ENCODE measurements around the gene PITPNC1. TPM values are rescaled to one million over a fixed set of nuclear protein-coding genes. Genes with fewer than 3 reads are reported as not detected.

The PITPNC1 gene
- total and polyA plus RNA-seq, 2 of the 13 experiments (the other 11 are each of a cell fraction or from before 2014, with no cell fraction given), result 4.1 to 5.7 TPM

DNA sequence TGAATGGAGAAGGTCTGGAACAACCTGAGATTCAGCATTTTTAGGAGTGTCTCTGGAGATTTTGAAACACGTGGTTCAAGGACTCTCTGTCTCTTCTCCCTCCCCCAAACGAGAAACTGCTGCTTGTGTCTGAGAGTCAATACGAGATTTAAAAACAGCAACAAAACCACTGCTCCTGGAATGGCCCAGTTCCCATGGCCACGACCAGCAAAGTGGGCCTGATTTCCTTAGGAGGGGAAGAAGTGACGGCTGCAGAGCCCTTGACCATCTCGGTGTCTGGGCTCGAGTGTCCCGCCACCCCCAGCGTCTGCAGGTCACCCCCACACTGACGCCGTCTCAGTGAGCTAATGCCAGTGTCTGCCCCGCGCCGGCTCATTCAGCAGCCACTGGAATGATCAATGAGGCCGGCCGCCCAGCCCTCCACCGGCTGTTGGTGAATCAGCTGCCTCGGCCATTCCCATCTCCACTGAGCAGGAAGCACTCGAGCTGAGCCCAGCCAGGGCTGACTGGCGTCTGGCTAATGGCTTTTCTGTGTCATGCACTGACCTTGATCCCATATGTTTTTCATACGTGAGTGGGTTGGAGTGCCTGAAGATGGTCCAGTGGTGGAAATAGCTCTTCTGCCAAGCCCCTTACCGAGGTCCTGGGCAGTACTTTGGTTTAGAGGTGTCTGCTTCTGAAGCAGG lies 151.8 kb downstream of the PITPNC1 start (continued):
- TF ChIP-seq ZFP36L2 (CRISPR knock-in tag; IDR thresholded peaks at IDR 0.05), result no peak
- TF ChIP-seq, protein P1, sequence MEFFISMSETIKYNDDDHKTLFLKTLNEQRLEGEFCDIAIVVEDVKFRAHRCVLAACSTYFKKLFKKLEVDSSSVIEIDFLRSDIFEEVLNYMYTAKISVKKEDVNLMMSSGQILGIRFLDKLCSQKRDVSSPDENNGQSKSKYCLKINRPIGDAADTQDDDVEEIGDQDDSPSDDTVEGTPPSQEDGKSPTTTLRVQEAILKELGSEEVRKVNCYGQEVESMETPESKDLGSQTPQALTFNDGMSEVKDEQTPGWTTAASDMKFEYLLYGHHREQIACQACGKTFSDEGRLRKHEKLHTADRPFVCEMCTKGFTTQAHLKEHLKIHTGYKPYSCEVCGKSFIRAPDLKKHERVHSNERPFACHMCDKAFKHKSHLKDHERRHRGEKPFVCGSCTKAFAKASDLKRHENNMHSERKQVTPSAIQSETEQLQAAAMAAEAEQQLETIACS (CRISPR knock-in tag; IDR thresholded peaks at IDR 0.05), result no peak
- TF ChIP-seq, protein P2, sequence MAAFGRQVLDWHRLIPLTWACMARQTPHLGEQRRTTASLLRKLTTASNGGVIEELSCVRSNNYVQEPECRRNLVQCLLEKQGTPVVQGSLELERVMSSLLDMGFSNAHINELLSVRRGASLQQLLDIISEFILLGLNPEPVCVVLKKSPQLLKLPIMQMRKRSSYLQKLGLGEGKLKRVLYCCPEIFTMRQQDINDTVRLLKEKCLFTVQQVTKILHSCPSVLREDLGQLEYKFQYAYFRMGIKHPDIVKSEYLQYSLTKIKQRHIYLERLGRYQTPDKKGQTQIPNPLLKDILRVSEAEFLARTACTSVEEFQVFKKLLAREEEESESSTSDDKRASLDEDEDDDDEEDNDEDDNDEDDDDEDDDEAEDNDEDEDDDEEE (CRISPR knock-in tag; IDR thresholded peaks at IDR 0.05), result peak; percentile 28; the same call in 1 of the 2 replicates
- no peak for TF ChIP-seq ZNF616 (CRISPR knock-in tag; IDR thresholded peaks at IDR 0.05; ENCODE audit: low read depth)
- TF ChIP-seq HCFC1 (IDR thresholded peaks at IDR 0.05; ENCODE audit: low read depth, low read length), result no peak
- TF ChIP-seq ZNF570 (CRISPR knock-in tag; IDR thresholded peaks at IDR 0.05; ENCODE audit: borderline replicate concordance), result no peak
- TF ChIP-seq RFX5 (IDR thresholded peaks at IDR 0.05; ENCODE audit: low read depth, low read length), result no peak
- TF ChIP-seq SATB2 (CRISPR knock-in tag; IDR thresholded peaks at IDR 0.05), result no peak
- peak; percentile 76 for TF ChIP-seq GATAD2A (CRISPR knock-in tag; IDR thresholded peaks at IDR 0.05)
- TF ChIP-seq GATAD1 (CRISPR knock-in tag; IDR thresholded peaks at IDR 0.05), result peak; percentile 47; the same call in 1 of the 2 replicates
- TF ChIP-seq HNF4A (CRISPR knock-in tag; IDR thresholded peaks at IDR 0.05), result peak; percentile 18; the same call in 1 of the 2 replicates
- no peak for TF ChIP-seq ZNF34 (CRISPR knock-in tag; IDR thresholded peaks at IDR 0.05; ENCODE audit: borderline replicate concordance)
- TF ChIP-seq ZNF720 (CRISPR knock-in tag; IDR thresholded peaks at IDR 0.05), result no peak
- TF ChIP-seq TAF1 (CRISPR knock-in tag; IDR thresholded peaks at IDR 0.05), result peak; percentile 56
- TF ChIP-seq MAFK (conservative IDR thresholded peaks at IDR 0.05 in 1 of 2, IDR thresholded peaks at IDR 0.05 in 1 of 2; ENCODE audit: low read length in 2 of 2), result peak in 1 of 2 experiments; percentile 10; a peak in 1 of 4 replicates
- no peak for TF ChIP-seq TRIM24 (CRISPR knock-in tag; IDR thresholded peaks at IDR 0.05)
- TF ChIP-seq CEBPB (IDR thresholded peaks at IDR 0.05; ENCODE audit: borderline replicate concordance, low read depth, low read length), result no peak
- 0 out of 2 replicates have a peak, but pooled peaks have one; percentile 64 for TF ChIP-seq ZSCAN21 (CRISPR knock-in tag; IDR thresholded peaks at IDR 0.05; ENCODE audit: borderline replicate concordance)
- TF ChIP-seq, protein P3, sequence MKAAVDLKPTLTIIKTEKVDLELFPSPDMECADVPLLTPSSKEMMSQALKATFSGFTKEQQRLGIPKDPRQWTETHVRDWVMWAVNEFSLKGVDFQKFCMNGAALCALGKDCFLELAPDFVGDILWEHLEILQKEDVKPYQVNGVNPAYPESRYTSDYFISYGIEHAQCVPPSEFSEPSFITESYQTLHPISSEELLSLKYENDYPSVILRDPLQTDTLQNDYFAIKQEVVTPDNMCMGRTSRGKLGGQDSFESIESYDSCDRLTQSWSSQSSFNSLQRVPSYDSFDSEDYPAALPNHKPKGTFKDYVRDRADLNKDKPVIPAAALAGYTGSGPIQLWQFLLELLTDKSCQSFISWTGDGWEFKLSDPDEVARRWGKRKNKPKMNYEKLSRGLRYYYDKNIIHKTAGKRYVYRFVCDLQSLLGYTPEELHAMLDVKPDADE (CRISPR knock-in tag; IDR thresholded peaks at IDR 0.05), result no peak
- TF ChIP-seq YEATS4 (CRISPR knock-in tag; IDR thresholded peaks at IDR 0.05; ENCODE audit: borderline replicate concordance), result no peak; the same call in 1 of the 2 replicates
- no peak for TF ChIP-seq ZNF816 (CRISPR knock-in tag; IDR thresholded peaks at IDR 0.05; ENCODE audit: borderline replicate concordance)
- TF ChIP-seq ZNF24 (IDR thresholded peaks at IDR 0.05), result no peak
- no peak for TF ChIP-seq ATF7 (IDR thresholded peaks at IDR 0.05)
- no peak for TF ChIP-seq ATF7 (CRISPR knock-in tag; IDR thresholded peaks at IDR 0.05)
- no peak for TF ChIP-seq KDM1A (CRISPR knock-in tag; IDR thresholded peaks at IDR 0.05)
- 0 out of 2 replicates have a peak, but pooled peaks have one; percentile 8 for TF ChIP-seq RFX3 (CRISPR knock-in tag; IDR thresholded peaks at IDR 0.05)
- no peak for TF ChIP-seq SMARCC2 (IDR thresholded peaks at IDR 0.05)
- 0 out of 2 replicates have a peak, but pooled peaks have one; percentile 61 for TF ChIP-seq ZNF891 (CRISPR knock-in tag; IDR thresholded peaks at IDR 0.05)
- TF ChIP-seq ATF1 (CRISPR knock-in tag; IDR thresholded peaks at IDR 0.05), result no peak
- TF ChIP-seq, protein P4, sequence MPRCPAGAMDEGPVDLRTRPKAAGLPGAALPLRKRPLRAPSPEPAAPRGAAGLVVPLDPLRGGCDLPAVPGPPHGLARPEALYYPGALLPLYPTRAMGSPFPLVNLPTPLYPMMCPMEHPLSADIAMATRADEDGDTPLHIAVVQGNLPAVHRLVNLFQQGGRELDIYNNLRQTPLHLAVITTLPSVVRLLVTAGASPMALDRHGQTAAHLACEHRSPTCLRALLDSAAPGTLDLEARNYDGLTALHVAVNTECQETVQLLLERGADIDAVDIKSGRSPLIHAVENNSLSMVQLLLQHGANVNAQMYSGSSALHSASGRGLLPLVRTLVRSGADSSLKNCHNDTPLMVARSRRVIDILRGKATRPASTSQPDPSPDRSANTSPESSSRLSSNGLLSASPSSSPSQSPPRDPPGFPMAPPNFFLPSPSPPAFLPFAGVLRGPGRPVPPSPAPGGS (CRISPR knock-in tag; IDR thresholded peaks at IDR 0.05), result no peak
